HEK293 (cell line): ENCODE measurements around the gene MRPS27.
A peak's percentile ranks its signal among the peaks of the same experiment; 100 is the strongest.

Experiments used
- CTCF ChIP-seq: fragments of 450-650 bp; formaldehyde crosslinking; IDR thresholded peaks from 2 replicates; pipeline ENCODE4 v1.5.1; 2016; ENCODE audit warnings: missing biosample characterization, missing genetic modification characterization
- ELK4 ChIP-seq: IDR thresholded peaks from 2 replicates; pipeline ENCODE4 v1.6.1; 2011; ENCODE audit warnings: mild to moderate bottlenecking, low read depth, low read length, borderline replicate concordance
- HOXC10 ChIP-seq: sonication (generic); formaldehyde crosslinking; IDR thresholded peaks from 2 replicates; pipeline ENCODE4 v1.8.1; 2023; ENCODE audit warnings: mild to moderate bottlenecking, missing genetic modification reagents
- PATZ1 ChIP-seq: fragments of 450-650 bp; formaldehyde crosslinking; IDR thresholded peaks from 2 replicates; pipeline ENCODE4 v1.5.1; 2016; ENCODE audit warnings: missing biosample characterization, missing genetic modification characterization
- SALL2 ChIP-seq: fragments of 450-650 bp; formaldehyde crosslinking; IDR thresholded peaks from 2 replicates; pipeline ENCODE4 v1.5.0; 2017; ENCODE audit warnings: missing biosample characterization, mild to moderate bottlenecking, missing genetic modification characterization, borderline replicate concordance
- ZBTB6 ChIP-seq: fragments of 450-650 bp; formaldehyde crosslinking; IDR thresholded peaks from 2 replicates; pipeline ENCODE4 v1.5.1; 2017; ENCODE audit warnings: missing biosample characterization, missing genetic modification characterization
- ZNF629 ChIP-seq: fragments of 450-650 bp; formaldehyde crosslinking; IDR thresholded peaks from 2 replicates; pipeline ENCODE4 v1.5.1; 2017; ENCODE audit warnings: missing biosample characterization, missing genetic modification characterization
- ZNF645 ChIP-seq: fragments of 450-650 bp; formaldehyde crosslinking; IDR thresholded peaks from 2 replicates; pipeline ENCODE4; 2016; ENCODE audit warnings: missing biosample characterization, missing genetic modification characterization
- ZNF670 ChIP-seq: fragments of 450-650 bp; formaldehyde crosslinking; IDR thresholded peaks from 2 replicates; pipeline ENCODE4 v1.5.1; 2016; ENCODE audit warnings: missing biosample characterization, missing genetic modification characterization, low read depth
- ZNF677 ChIP-seq: fragments of 450-650 bp; IDR thresholded peaks from 2 replicates; pipeline ENCODE4 v1.5.0; 2018; ENCODE audit warnings: missing biosample characterization, mild to moderate bottlenecking, missing genetic modification characterization, moderate library complexity
- ZNF707 ChIP-seq: fragments of 450-650 bp; formaldehyde crosslinking; IDR thresholded peaks from 2 replicates; pipeline ENCODE4 v1.5.1; 2016; ENCODE audit warnings: missing biosample characterization, missing genetic modification characterization

GRCh38 chr5:72307968-72308852, 11.8 kb downstream of the MRPS27 start:
- TF ChIP-seq SALL2 (tag by site-specific recombination), result no peak
- TF ChIP-seq CTCF (tag by site-specific recombination), result peak; percentile 97
- TF ChIP-seq ZNF645, result no peak
- TF ChIP-seq ZNF707 (tag by site-specific recombination), result no peak
- TF ChIP-seq ZNF629, result peak; percentile 72; the same call in 1 of the 2 replicates
- TF ChIP-seq HOXC10 (CRISPR knock-in tag), result no peak
- TF ChIP-seq ZNF677 (tag by site-specific recombination), result no peak
- no peak for TF ChIP-seq ZNF670 (tag by site-specific recombination)
- TF ChIP-seq ELK4, result no peak
- TF ChIP-seq ZBTB6 (tag by site-specific recombination), result no peak
- TF ChIP-seq PATZ1, result peak; percentile 88
